ENCODE data around the gene MGST2.
"Not testable (repeated sequence)": the region's sequence is repeated elsewhere in the genome, so short reads cannot be mapped to it uniquely, and the experiment has no call there.

The MGST2 gene

GRCh38 chr4:139686130-139686529 lies 20.5 kb downstream of the MGST2 start:
- H3K4me1 ChIP-seq (ENCODE audit: control insufficient read depth, insufficient read depth, low read length) = no peaks in the 10 kb centered on the region
- H3K27ac ChIP-seq (ENCODE audit: low read depth, low read length) = no peak overlapping the region
- no peak overlapping the region for H3K9ac ChIP-seq (ENCODE audit: low read length)
- H3K9me3 ChIP-seq (ENCODE audit: control insufficient read depth, insufficient read depth, low read depth, low read length) = peaks cover 4% of the 10 kb centered on the region; the same call in 1 of the 2 replicates
- H3K27me3 ChIP-seq (ENCODE audit: control insufficient read depth, insufficient read depth, low read length) = no peaks in the 10 kb centered on the region
- no peak overlapping the region for H3K4me3 ChIP-seq (ENCODE audit: low read depth, low read length)
- H3K36me3 ChIP-seq (ENCODE audit: control insufficient read depth, insufficient read depth, low read length) = 0 out of 2 replicates have a peak, but pooled peaks cover 7% of the 10 kb centered on the region

GRCh38 chr4:139686988-139687387 lies 21.4 kb downstream of the MGST2 start:
- Histone ChIP-seq H3K27ac (ENCODE audit: low read depth, low read length) (no peak overlapping the region), H3K9me3 (ENCODE audit: control insufficient read depth, insufficient read depth, low read depth, low read length) (peaks cover 4% of the 10 kb centered on the region; the same call in 1 of the 2 replicates), H3K36me3 (ENCODE audit: control insufficient read depth, insufficient read depth, low read length) (0 out of 2 replicates have a peak, but pooled peaks cover 7% of the 10 kb centered on the region), H3K4me1 (ENCODE audit: control insufficient read depth, insufficient read depth, low read length) (no peaks in the 10 kb centered on the region), H3K27me3 (ENCODE audit: control insufficient read depth, insufficient read depth, low read length) (no peaks in the 10 kb centered on the region), H3K9ac (ENCODE audit: low read length) (no peak overlapping the region), H3K4me3 (ENCODE audit: low read depth, low read length) (no peak overlapping the region)

GRCh38 chr4:139689093-139689722 lies 23.6 kb downstream of the MGST2 start:
- H3K27ac ChIP-seq (ENCODE audit: low read depth, low read length) = no peak overlapping the region
- no peaks in the 10 kb centered on the region; the same call in 1 of the 2 replicates for H3K9me3 ChIP-seq (ENCODE audit: control insufficient read depth, insufficient read depth, low read depth, low read length)
- H3K36me3 ChIP-seq (ENCODE audit: control insufficient read depth, insufficient read depth, low read length) = 0 out of 2 replicates have a peak, but pooled peaks cover 3% of the 10 kb centered on the region

GRCh38 chr4:139690419-139690818 lies 24.8 kb downstream of the MGST2 start:
- H3K27ac ChIP-seq (ENCODE audit: low read depth, low read length) = no peak overlapping the region
- no peaks in the 10 kb centered on the region for H3K36me3 ChIP-seq (ENCODE audit: control insufficient read depth, insufficient read depth, low read length)
- H3K4me3 ChIP-seq (ENCODE audit: low read depth, low read length) = no peak overlapping the region
- no peaks in the 10 kb centered on the region for H3K9me3 ChIP-seq (ENCODE audit: control insufficient read depth, insufficient read depth, low read depth, low read length)
- H3K9ac ChIP-seq (ENCODE audit: low read length) = no peak overlapping the region
- no peaks in the 10 kb centered on the region for H3K27me3 ChIP-seq (ENCODE audit: control insufficient read depth, insufficient read depth, low read length)
- H3K4me1 ChIP-seq (ENCODE audit: control insufficient read depth, insufficient read depth, low read length) = no peaks in the 10 kb centered on the region

More at GRCh38 chr4:139689093-139689722, 23.6 kb downstream of the MGST2 start:
- Histone ChIP-seq H3K4me1 (ENCODE audit: control insufficient read depth, insufficient read depth, low read length) (no peaks in the 10 kb centered on the region), H3K9ac (ENCODE audit: low read length) (no peak overlapping the region), H3K4me3 (ENCODE audit: low read depth, low read length) (no peak overlapping the region), H3K27me3 (ENCODE audit: control insufficient read depth, insufficient read depth, low read length) (no peaks in the 10 kb centered on the region)

GRCh38 chr4:139692309-139693012 lies 26.8 kb downstream of the MGST2 start:
- Histone ChIP-seq H3K4me3 (ENCODE audit: low read depth, low read length) (no peak overlapping the region), H3K4me1 (ENCODE audit: control insufficient read depth, insufficient read depth, low read length) (no peaks in the 10 kb centered on the region), H3K27me3 (ENCODE audit: control insufficient read depth, insufficient read depth, low read length) (no peaks in the 10 kb centered on the region), H3K9me3 (ENCODE audit: control insufficient read depth, insufficient read depth, low read depth, low read length) (no peaks in the 10 kb centered on the region), H3K9ac (ENCODE audit: low read length) (no peak overlapping the region), H3K27ac (ENCODE audit: low read depth, low read length) (no peak overlapping the region), H3K36me3 (ENCODE audit: control insufficient read depth, insufficient read depth, low read length) (no peaks in the 10 kb centered on the region; the same call in 1 of the 2 replicates)

- Histone ChIP-seq H3K9me3 (ENCODE audit: control insufficient read depth, insufficient read depth, low read depth, low read length) (no peaks in the 10 kb centered on the region), H3K4me3 (ENCODE audit: low read depth, low read length) (no peak overlapping the region), H3K27ac (ENCODE audit: low read depth, low read length) (no peak overlapping the region), H3K9ac (ENCODE audit: low read length) (no peak overlapping the region), H3K27me3 (ENCODE audit: control insufficient read depth, insufficient read depth, low read length) (no peaks in the 10 kb centered on the region), H3K4me1 (ENCODE audit: control insufficient read depth, insufficient read depth, low read length) (no peaks in the 10 kb centered on the region), H3K36me3 (ENCODE audit: control insufficient read depth, insufficient read depth, low read length) (no peaks in the 10 kb centered on the region; the same call in 1 of the 2 replicates)
Measured at GRCh38 chr4:139694522-139695107, 29.0 kb downstream of the MGST2 start.

GRCh38 chr4:139696491-139696890 lies 30.9 kb downstream of the MGST2 start:
- Histone ChIP-seq H3K27ac (ENCODE audit: low read depth, low read length) (no peak overlapping the region), H3K4me3 (ENCODE audit: low read depth, low read length) (no peak overlapping the region), H3K9ac (ENCODE audit: low read length) (no peak overlapping the region), H3K9me3 (ENCODE audit: control insufficient read depth, insufficient read depth, low read depth, low read length) (no peaks in the 10 kb centered on the region), H3K36me3 (ENCODE audit: control insufficient read depth, insufficient read depth, low read length) (no peaks in the 10 kb centered on the region; the same call in 1 of the 2 replicates), H3K27me3 (ENCODE audit: control insufficient read depth, insufficient read depth, low read length) (no peaks in the 10 kb centered on the region), H3K4me1 (ENCODE audit: control insufficient read depth, insufficient read depth, low read length) (no peaks in the 10 kb centered on the region)

- not testable (repeated sequence) for H3K9me3 ChIP-seq (ENCODE audit: control insufficient read depth, insufficient read depth, low read depth, low read length); H3K36me3 ChIP-seq (ENCODE audit: control insufficient read depth, insufficient read depth, low read length); H3K4me1 ChIP-seq (ENCODE audit: control insufficient read depth, insufficient read depth, low read length); H3K27ac ChIP-seq (ENCODE audit: low read depth, low read length); H3K9ac ChIP-seq (ENCODE audit: low read length); H3K4me3 ChIP-seq (ENCODE audit: low read depth, low read length); H3K27me3 ChIP-seq (ENCODE audit: control insufficient read depth, insufficient read depth, low read length)
Measured at GRCh38 chr4:139698167-139698925, 32.7 kb downstream of the MGST2 start.

- H3K27me3 ChIP-seq (ENCODE audit: control insufficient read depth, insufficient read depth, low read length) = no peaks in the 10 kb centered on the region
- H3K4me3 ChIP-seq (ENCODE audit: low read depth, low read length) = no peak overlapping the region
- no peak overlapping the region for H3K9ac ChIP-seq (ENCODE audit: low read length)
- no peaks in the 10 kb centered on the region for H3K9me3 ChIP-seq (ENCODE audit: control insufficient read depth, insufficient read depth, low read depth, low read length)
- no peaks in the 10 kb centered on the region; the same call in 1 of the 2 replicates for H3K36me3 ChIP-seq (ENCODE audit: control insufficient read depth, insufficient read depth, low read length)
- no peak overlapping the region for H3K27ac ChIP-seq (ENCODE audit: low read depth, low read length)
- H3K4me1 ChIP-seq (ENCODE audit: control insufficient read depth, insufficient read depth, low read length) = no peaks in the 10 kb centered on the region
Measured at GRCh38 chr4:139700568-139700967, 34.9 kb downstream of the MGST2 start.

GRCh38 chr4:139704915-139705485 lies 39.4 kb downstream of the MGST2 start:
- no peaks in the 10 kb centered on the region for H3K36me3 ChIP-seq (ENCODE audit: control insufficient read depth, insufficient read depth, low read length)
- no peaks in the 10 kb centered on the region for H3K4me1 ChIP-seq (ENCODE audit: control insufficient read depth, insufficient read depth, low read length)
- no peaks in the 10 kb centered on the region for H3K9me3 ChIP-seq (ENCODE audit: control insufficient read depth, insufficient read depth, low read depth, low read length)
- H3K9ac ChIP-seq (ENCODE audit: low read length) = no peak overlapping the region
- H3K4me3 ChIP-seq (ENCODE audit: low read depth, low read length) = no peak overlapping the region
- H3K27ac ChIP-seq (ENCODE audit: low read depth, low read length) = no peak overlapping the region
- no peaks in the 10 kb centered on the region for H3K27me3 ChIP-seq (ENCODE audit: control insufficient read depth, insufficient read depth, low read length)

Measured in HUES6 (cell line).